ENCODE results near the gene ANXA8.
"Not testable (repeated sequence)": the region's sequence is repeated elsewhere in the genome, so short reads cannot be mapped to it uniquely, and the experiment has no call there.

DNA sequence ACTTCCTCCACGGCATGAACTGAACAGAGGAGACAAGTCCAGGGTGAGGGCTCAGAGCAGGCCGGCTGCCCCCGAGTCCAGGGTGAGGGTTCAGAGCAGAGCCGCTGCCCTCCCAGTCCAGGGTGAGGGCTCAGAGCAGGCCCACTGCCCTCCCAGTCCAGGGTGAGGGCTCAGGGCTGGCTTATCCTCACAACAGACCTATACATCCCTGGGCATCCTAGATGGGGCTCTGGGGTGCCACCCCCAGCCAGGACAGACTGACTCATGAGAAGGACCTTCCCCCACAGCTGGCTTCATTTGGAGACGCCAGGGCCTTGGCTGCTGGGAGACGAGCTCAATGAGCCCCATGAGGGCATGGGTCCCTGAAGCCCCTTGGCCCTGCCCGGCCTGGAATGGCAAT lies 5.7 kb upstream of the ANXA8 start:
- TF ChIP-seq, protein P1, sequence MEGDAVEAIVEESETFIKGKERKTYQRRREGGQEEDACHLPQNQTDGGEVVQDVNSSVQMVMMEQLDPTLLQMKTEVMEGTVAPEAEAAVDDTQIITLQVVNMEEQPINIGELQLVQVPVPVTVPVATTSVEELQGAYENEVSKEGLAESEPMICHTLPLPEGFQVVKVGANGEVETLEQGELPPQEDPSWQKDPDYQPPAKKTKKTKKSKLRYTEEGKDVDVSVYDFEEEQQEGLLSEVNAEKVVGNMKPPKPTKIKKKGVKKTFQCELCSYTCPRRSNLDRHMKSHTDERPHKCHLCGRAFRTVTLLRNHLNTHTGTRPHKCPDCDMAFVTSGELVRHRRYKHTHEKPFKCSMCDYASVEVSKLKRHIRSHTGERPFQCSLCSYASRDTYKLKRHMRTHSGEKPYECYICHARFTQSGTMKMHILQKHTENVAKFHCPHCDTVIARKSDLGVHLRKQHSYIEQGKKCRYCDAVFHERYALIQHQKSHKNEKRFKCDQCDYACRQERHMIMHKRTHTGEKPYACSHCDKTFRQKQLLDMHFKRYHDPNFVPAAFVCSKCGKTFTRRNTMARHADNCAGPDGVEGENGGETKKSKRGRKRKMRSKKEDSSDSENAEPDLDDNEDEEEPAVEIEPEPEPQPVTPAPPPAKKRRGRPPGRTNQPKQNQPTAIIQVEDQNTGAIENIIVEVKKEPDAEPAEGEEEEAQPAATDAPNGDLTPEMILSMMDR (IDR thresholded peaks at IDR 0.05): not testable (repeated sequence)
- not testable (repeated sequence) for TF ChIP-seq POLR2A (IDR thresholded peaks at IDR 0.05)

All from esophagus squamous epithelium (tissue), 4 donors.